Psoas muscle (tissue), 8 donors: ENCODE results near the gene KIAA0825. TPM values are rescaled to one million over a fixed set of nuclear protein-coding genes. Genes with fewer than 3 reads are reported as not detected.
"Not testable (repeated sequence)": the region's sequence is repeated elsewhere in the genome, so short reads cannot be mapped to it uniquely, and the experiment has no call there.

ENCODE experiments used
- ATAC-seq, 4 donors: fragments of 200-7000 bp; cut with Tn5 transposase; one replicate each; pipeline ENCODE4 v1.9.1; 2020; ENCODE audit warnings: moderate library complexity in 3 of 4, mild to moderate bottlenecking in 2 of 4
- DNase-seq, 2 donors: peaks; one replicate each; pipeline ENCODE4 v3.0.0-alpha.2; 2020
- H3K27ac ChIP-seq: fragments of 200-600 bp; one replicate; pipeline ENCODE4 v1.8.0; 2022
- H3K27me3 ChIP-seq, 3 donors: fragments of 200-600 bp in 1 of 3; one replicate each; pipeline versions ENCODE4 v1.6.1 to v1.8.0; 2013 to 2022; ENCODE audit warnings: low read length in 2 of 3, mild to moderate bottlenecking in 2 of 3, moderate library complexity in 1 of 3; ENCODE audit not compliant: insufficient read depth in 3 of 3
- H3K36me3 ChIP-seq, 2 donors: fragments of 200-600 bp in 1 of 2; one replicate each; pipeline versions ENCODE4 v1.6.1 to v1.8.0; 2013 to 2022; ENCODE audit warnings: low read depth in 1 of 2, mild to moderate bottlenecking in 1 of 2, moderate library complexity in 1 of 2; ENCODE audit not compliant: insufficient read depth in 1 of 2
- H3K4me1 ChIP-seq: fragments of 200-600 bp; one replicate; pipeline ENCODE4 v1.8.0; 2022
- H3K4me3 ChIP-seq: fragments of 200-600 bp; one replicate; pipeline ENCODE4 v1.8.0; 2022; ENCODE audit warnings: mild to moderate bottlenecking
- H3K9me3 ChIP-seq: fragments of 200-600 bp; one replicate; pipeline ENCODE4 v1.8.0; 2022
- CTCF ChIP-seq: fragments of 200-600 bp; IDR thresholded peaks from one replicate; pipeline ENCODE4 v1.8.0; 2022; ENCODE audit warnings: antibody characterized with exemption
- WGBS, 3 donors: extraction: QIAGEN DNeasy Blood & Tissue Kit; methylation state at CpG; one replicate each; pipeline versions ENCODE4 v1.1.6 to v1.1.7; 2013; 5-methylcytosine and 5-hydroxymethylcytosine counted together
- intact Hi-C, 2 donors: fragments of 100-400 bp; cut with DNase I; formaldehyde crosslinking; loops; one replicate each; pipeline versions ENCODE4 v1.11.0 to v1.14.2; 2022
- polyA plus RNA-seq, 3 donors: library from polyadenylated mRNA; stranded (reverse); fragments of 200-250 nt; gene quantifications; one replicate each; pipeline ENCODE4 v1.2.3, GENCODE V29; 2013
- total RNA-seq, 4 donors: library from RNA; stranded (reverse); fragmentation: NEBNext Ultra II Directional in 2 of 4; extraction: Animal tissue kit (Norgen Biotek cat#: 25700) in 2 of 4; gene quantifications; one replicate each; pipeline versions ENCODE4 v1.2.1 to v1.2.4, GENCODE V29; 2021 to 2023
- donor health status: healthy with polysubstance abuse.
- donor health status: DM: no; HTN: no; CAD: no; lungs with moderate emphysema.
- donor health status: Bipolar disorder and iron deficiency.
- donor health status: healthy.
- donor health status: DM: yes; HTN: yes; CAD: no.
- donor health status: DM: no; HTN: no; CAD: no.
- donor health status: DM: no; HTN: no; CAD: no.
- donor health status: DM: yes; HTN: yes; CAD: no.

KIAA0825 gene
- total and polyA plus RNA-seq, 7 donors: 0.41 to 1.5 (median 1.1) TPM

GRCh38 chr5:94153736-94154450, 464.5 kb downstream of the KIAA0825 start:
- no peaks in the 10 kb centered on the region for H3K27me3 ChIP-seq
- H3K9me3 ChIP-seq: no peaks in the 10 kb centered on the region
- 83 to 85% (median 84%) methylated on average over 3 of the region's 3 CpGs for WGBS, 3 donors
- no peak overlapping the region for H3K27ac ChIP-seq
- ATAC-seq: no peak
- TF ChIP-seq CTCF: no peak
- no peaks in the 10 kb centered on the region for H3K36me3 ChIP-seq
- H3K4me1 ChIP-seq: no peaks in the 10 kb centered on the region
- no peak overlapping the region for H3K4me3 ChIP-seq
- intact Hi-C loops: no loop called here
- peak in 1 of 2 donors; percentile 12 for DNase-seq

- H3K36me3 ChIP-seq, intact Hi-C loops, H3K27ac ChIP-seq, DNase-seq, H3K4me3 ChIP-seq, H3K4me1 ChIP-seq, ATAC-seq, H3K27me3 ChIP-seq: not testable (repeated sequence)
- peaks cover 10% of the 10 kb centered on the region for H3K9me3 ChIP-seq
Observed at GRCh38 chr5:94143621-94144020, 474.8 kb downstream of the KIAA0825 start.

DNA sequence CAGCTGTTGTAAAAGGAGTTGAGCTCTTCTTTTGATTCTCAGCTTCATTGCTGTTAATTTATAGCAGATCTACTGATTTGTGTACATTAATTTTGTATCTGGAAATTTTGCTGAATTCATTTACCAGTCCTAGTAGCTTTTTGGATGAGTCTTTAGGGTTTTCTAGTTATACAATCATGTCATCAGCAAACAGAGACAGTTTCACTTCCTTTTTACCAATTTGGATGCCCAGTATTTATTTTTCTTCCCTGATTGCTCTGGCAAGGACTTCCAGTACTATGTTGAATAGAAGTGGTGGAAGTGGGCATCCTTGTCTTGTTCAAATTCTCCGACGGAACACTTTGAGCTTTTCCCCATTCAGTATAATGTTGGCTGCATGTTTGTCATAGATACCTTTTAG, 478.1 kb downstream of the KIAA0825 start:
- peaks cover 8% of the 10 kb centered on the region for H3K9me3 ChIP-seq
- TF ChIP-seq CTCF: no peak
- intact Hi-C loops: no loop called here
- H3K27ac ChIP-seq: no peak overlapping the region
- no peaks in the 10 kb centered on the region for H3K4me1 ChIP-seq
- 96 to 97% (median 96%) methylated on average over 2 of the region's 2 CpGs for WGBS, 3 donors
- DNase-seq (no peak), ATAC-seq (no peak)
- H3K36me3 ChIP-seq: no peaks in the 10 kb centered on the region
- no peaks in the 10 kb centered on the region for H3K27me3 ChIP-seq
- H3K4me3 ChIP-seq: no peak overlapping the region

- DNase-seq (no peak), ATAC-seq (no peak)
- no peak for TF ChIP-seq CTCF
- intact Hi-C loops: no loop called here
- H3K27ac ChIP-seq: no peak overlapping the region
- WGBS, 3 donors: 97 to 99% (median 98%) methylated on average over 1 of the region's 1 CpG
- no peaks in the 10 kb centered on the region for H3K27me3 ChIP-seq
- no peaks in the 10 kb centered on the region for H3K4me1 ChIP-seq
- no peaks in the 10 kb centered on the region for H3K36me3 ChIP-seq
- H3K4me3 ChIP-seq: no peak overlapping the region
- H3K9me3 ChIP-seq: no peaks in the 10 kb centered on the region
Observed at GRCh38 chr5:94130077-94130476, 488.3 kb downstream of the KIAA0825 start.

DNA sequence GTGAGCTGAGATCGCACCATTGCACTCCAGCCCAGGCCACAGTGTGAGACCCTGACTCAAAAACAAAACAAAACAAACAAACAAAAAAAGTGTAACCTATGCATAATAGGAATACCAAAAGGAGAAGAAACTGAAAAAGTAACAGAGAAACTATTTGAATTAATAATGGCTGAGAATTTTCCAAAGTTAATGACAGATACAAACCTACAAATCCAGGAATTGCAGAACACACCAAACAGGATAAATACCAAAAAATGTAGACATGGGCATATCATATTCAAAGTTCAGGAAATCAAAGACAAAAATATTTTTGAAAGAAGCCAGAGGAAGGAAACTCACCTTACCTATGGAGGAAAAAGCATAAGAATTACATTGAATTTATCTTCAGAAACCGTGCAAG, 493.3 kb downstream of the KIAA0825 start:
- no peak for DNase-seq
- WGBS, 3 donors: 74 to 92% (median 89%) methylated on average over 2 of the region's 2 CpGs

DNA sequence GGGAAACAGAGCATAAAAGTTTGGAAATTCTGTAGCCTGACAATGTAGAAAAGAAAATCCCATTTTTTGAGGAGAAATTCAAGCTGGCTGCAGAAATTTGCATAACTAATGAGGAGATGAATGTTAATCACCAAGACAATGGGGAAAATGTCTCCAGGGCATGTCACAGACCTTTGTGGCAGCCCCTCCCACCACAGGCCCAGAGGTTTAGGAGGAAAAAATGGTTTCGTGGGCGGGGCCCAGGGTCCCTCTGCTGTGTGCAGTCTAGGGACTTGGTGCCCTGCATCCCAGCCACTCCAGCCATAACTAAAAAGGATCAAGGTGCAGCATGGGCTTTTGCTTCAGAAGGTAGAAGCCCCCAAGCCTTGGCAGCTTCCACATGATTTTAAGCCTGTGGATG, 502.1 kb downstream of the KIAA0825 start:
- H3K4me1 ChIP-seq, H3K27ac ChIP-seq, H3K36me3 ChIP-seq, H3K4me3 ChIP-seq, H3K27me3 ChIP-seq, DNase-seq, ATAC-seq, H3K9me3 ChIP-seq: not testable (repeated sequence)
- 89 to 100% (median 90%) methylated on average over 2 of the region's 2 CpGs for WGBS, 3 donors
- intact Hi-C loops: loop anchor here in 1 of 2 donors (10.0 kb wide), 1 partner anchor 502 kb away; no protein-coding TSS in a partner anchor

More for the DNA sequence above, 493.3 kb downstream of the KIAA0825 start:
- Histone ChIP-seq H3K27me3 (no peaks in the 10 kb centered on the region), H3K9me3 (no peaks in the 10 kb centered on the region), H3K36me3 (no peaks in the 10 kb centered on the region), H3K4me3 (no peak overlapping the region), H3K4me1 (no peaks in the 10 kb centered on the region), H3K27ac (no peak overlapping the region)
- ATAC-seq: no peak
- intact Hi-C loops: no loop called here
- no peak for TF ChIP-seq CTCF
